Fibroblast of villous mesenchyme (primary cell): ENCODE results near the gene AGAP9. TPM values are rescaled to one million over a fixed set of nuclear protein-coding genes. Genes with fewer than 3 reads are reported as not detected.
"Not testable (repeated sequence)": the region's sequence is repeated elsewhere in the genome, so short reads cannot be mapped to it uniquely, and the experiment has no call there.

Source experiments
- DNase-seq: peaks from one replicate; pipeline ENCODE4 v3.0.0-alpha.2; 2010; ENCODE audit warnings: low read depth
- H3K4me3 ChIP-seq: 2 replicates; pipeline ENCODE4 v1.5.1; 2011; ENCODE audit warnings: low read depth, mild to moderate bottlenecking, low read length
- total RNA-seq: library from RNA; depleted of rRNA; stranded (reverse); fragments of >200 nt; gene quantifications from 2 replicates; pipeline ENCODE4 v1.2.3, GENCODE V29; 2012

The AGAP9 gene
- total RNA-seq = 4.7 and 5.2 TPM in 2 replicates

DNA sequence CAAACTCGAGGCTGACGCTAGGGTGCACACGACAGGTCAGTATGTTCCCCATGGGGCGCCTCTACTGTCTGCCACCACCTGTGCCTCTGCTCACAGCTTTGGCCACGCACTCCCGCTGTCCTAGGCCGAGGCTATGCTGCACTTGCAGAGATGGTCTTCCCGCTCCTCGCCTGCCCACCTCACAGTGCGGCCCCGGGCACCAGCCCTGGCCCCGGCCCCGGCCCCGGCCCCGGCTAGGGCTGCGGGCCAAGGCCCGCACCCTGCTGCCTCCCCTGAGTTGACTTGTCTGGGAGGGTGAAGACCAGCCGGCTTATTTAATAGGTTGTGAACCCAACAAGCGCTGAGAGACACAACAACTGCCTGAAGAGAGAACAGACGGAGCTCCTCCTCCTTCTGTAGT is at the start of gene AGAP9:
AGAP9 (minus strand) TSS at position 164 of the 400 bp plus-strand sequence; CDS start at position 52, 112 bp downstream.
- not testable (repeated sequence) for H3K4me3 ChIP-seq, DNase-seq

GRCh38 chr10:47571138-47571912 is 47.9 kb upstream of the AGAP9 start:
- H3K4me3 ChIP-seq, DNase-seq: not testable (repeated sequence)

- H3K4me3 ChIP-seq, DNase-seq: not testable (repeated sequence)
These were observed 43.3 kb upstream of the AGAP9 start for GRCh38 chr10:47566757-47567156.

DNA sequence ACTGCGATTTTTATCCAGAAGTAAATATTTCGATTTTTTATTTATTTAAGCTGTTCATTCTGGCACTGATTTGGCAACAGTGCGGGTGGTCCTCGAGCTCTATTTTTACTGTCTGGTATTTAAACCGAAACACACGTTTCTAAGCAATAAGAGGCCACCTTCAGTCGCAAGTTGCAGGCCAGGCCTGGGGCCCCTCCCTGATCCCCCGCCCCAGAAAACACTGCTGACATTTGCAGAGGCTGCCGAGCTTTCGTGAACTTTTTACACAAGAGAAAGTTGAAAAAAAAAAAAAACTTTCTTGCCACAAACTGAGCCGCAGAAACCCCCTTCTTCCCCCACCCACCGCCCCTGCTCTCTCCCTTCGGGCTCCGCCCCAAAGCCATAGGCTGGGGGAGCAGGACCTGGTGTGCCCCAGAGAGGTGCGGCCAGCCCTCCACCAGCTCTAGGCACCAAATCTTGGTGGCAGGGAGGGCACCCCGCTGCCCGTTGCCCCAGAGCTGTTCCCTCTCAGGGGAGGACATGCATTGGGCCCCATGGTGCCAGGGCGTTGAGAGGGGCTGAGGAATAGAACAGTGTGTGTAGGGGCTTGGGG is 42.8 kb upstream of the AGAP9 start:
- H3K4me3 ChIP-seq, DNase-seq: not testable (repeated sequence)

DNA sequence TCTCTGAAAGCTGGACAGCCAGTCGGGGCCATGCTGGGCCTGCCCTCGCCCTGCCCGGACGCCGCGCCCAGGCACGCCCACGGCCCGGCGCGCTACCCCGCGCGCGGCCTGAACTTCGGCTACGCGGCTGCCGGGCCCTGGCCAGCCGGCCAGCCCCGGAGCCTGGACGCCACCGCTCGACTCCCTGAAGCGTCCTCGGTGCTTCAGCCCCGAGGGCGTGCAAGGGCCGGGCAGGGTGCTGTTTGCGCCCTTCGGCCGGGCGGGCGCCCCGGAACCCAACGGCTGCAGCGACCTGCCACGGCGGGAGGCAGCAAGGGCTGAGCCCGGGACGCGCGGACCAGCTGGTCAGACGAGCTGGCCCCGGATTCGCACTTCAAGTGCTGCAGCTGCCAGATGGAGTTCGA is 42.1 kb upstream of the AGAP9 start:
- DNase-seq, H3K4me3 ChIP-seq: not testable (repeated sequence)

- DNase-seq, H3K4me3 ChIP-seq: not testable (repeated sequence)
These were observed 41.5 kb upstream of the AGAP9 start for GRCh38 chr10:47564953-47565352.

DNA sequence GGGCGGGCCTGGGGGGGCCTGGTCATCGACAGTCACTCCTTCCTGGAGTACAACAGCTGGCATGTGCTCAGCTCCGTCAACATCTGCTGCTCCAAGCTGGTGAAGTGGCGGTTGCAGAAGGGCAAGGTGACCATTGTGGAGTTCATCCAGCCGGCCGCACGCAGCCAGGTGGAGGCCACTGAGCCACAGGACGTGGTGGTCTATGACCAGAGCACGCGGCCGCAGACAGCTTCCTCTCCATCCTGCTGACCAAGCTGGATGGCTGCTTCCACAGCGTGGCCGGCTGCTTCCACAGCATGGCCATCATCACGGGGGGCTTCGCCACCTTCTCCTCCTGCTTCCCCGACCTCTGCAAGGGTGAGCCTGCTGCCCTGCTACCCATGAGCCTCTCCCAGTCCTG is 40.9 kb upstream of the AGAP9 start:
- DNase-seq, H3K4me3 ChIP-seq: not testable (repeated sequence)

DNA sequence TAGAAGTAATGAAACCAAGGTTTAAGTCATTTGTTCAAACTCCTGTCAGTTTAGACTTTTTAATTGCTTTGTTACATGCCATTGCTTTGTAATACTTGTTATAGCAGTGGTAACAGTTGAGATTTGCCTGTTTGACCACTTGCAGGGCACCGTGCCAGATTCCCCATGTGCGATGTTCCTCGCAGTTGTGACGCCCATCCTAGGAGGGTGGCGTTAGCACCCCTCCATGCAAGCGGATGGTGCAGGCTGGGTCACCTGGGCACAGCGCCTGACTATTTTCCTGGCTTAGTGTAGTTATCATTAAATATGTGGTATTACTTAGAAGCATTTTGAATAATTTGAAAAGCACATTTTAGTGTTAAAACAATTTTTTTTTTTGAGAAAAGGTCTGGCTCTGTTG is 37.0 kb upstream of the AGAP9 start:
- H3K4me3 ChIP-seq, DNase-seq: not testable (repeated sequence)

DNA sequence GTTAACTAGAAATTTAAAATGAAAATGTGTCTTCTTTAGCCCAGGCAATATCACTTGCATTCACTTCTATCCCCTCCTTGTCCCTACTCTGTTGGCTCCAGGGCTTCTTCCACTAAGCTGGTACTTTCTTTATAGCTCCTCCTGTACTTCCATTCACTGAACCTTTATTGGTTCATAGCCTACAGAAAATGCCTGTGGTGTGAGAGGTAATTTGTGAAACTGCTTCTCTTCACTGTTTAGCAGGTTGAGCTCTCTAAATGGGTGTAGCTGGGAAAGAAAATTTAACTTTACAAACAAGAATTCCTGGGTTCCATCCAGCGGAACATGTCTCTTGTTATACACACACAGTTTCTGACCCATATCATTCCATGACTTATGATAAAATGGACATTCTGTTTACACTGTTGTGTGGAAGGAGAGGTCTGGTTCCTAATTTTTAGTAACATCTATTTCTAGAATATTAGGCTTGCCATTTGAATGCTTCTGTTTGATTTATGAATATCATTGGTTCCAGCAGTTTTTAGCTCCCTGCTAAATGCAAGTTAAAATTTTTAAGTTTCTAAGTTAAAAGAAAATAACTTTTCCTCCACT is 36.4 kb upstream of the AGAP9 start:
- DNase-seq, H3K4me3 ChIP-seq: not testable (repeated sequence)

DNA sequence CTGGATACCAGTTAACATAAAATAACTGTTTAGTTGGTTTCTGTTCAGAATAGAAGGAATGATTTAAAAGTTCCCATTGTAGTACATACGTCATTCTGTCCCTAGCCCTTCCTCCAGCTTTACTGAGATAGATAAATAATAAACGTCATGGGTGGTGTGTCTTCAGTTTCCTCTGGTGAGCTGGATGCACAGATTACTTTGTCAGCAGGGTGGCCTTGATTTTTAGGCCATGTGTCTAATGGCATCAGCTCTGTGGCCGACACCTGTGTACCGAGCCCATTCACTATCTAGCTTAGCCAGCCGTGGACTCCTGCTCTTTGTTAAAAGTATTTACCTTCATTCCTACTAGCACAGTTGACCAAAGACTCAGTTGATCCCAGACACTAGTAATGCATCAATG is 34.7 kb upstream of the AGAP9 start:
- H3K4me3 ChIP-seq = not testable (repeated sequence)
- peak; percentile 26 for DNase-seq

DNA sequence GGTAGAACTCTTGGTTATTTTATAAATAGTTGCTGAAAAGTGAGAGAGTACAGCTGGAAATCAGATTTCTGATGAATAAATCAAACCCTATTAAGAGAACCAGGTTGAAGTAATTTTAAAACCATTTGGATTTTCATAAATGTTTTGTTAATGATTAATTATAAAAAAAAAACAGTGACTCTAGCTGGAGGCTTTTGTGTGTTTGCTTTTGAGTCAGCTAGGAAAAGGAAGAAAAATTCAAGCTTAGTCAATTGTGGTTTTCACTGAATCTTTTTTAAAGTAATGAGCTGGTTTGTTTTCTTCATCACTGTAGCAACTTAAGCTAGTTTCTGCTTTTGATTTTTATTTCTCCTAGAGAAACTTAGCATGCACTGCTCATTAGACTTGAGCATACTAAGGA is 34.2 kb upstream of the AGAP9 start:
- H3K4me3 ChIP-seq, DNase-seq: not testable (repeated sequence)

- not testable (repeated sequence) for H3K4me3 ChIP-seq, DNase-seq
These were observed 31.9 kb upstream of the AGAP9 start for GRCh38 chr10:47555334-47555733.

GRCh38 chr10:47554552-47554951 is 31.1 kb upstream of the AGAP9 start:
- not testable (repeated sequence) for H3K4me3 ChIP-seq, DNase-seq

DNA sequence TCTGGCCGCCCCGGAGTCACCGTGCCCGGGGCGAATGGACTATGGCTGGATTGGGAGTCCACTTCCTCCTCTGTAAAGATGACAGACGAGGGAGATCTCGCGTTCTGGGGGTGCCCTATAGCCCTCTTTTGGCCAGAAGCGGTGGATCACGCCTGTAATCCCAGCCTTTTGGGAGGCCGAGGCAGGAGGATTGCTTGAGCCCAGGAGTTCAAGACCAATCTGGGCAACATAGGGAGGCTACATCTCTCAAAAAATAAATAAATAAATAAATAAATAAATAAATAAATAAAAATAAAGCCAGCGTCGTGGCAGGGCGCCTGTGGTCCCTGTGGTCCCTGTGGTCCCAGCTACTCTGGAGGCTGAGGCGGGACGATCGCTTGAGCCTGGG is 30.4 kb upstream of the AGAP9 start:
- not testable (repeated sequence) for DNase-seq
- peak overlapping the region; percentile 50 for H3K4me3 ChIP-seq

DNA sequence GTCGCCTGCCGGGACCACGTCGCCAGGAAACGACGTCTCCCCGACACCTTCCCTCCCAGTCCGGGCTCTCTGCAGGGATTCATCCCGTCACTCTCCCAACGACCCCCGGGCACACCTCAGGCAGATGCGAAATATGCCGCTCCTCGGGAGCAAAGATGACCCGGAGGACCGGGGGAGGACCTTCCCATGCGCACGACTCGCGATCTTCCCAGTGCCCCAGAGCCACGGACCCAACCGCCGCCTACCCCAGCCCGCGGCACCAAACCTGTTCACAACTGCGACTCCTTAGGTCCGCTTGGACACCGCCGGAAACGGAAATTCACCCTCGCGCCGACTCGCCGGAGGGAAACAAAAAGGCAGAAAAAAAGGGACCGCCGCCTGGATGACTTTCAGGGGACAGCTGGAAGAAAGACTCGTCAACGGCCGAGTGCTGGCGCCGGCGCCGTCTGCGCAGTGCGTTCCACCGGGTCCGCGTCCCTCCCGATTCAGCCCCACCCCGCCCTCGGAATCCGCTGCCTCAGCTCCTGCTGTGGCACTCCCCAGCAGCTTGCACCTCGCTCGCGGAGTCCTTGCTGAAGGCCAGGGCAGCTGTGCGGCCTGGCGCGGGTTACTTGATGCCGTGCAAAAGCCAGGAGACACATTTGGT is 29.9 kb upstream of the AGAP9 start:
- DNase-seq = peak; percentile 76
- H3K4me3 ChIP-seq = peak overlapping the region; percentile 73

GRCh38 chr10:47552719-47553118 is 29.3 kb upstream of the AGAP9 start:
- peak overlapping the region; percentile 73 for H3K4me3 ChIP-seq
- peak; percentile 56 for DNase-seq

GRCh38 chr10:47547286-47547685 is 23.8 kb upstream of the AGAP9 start:
- DNase-seq, H3K4me3 ChIP-seq: not testable (repeated sequence)

DNA sequence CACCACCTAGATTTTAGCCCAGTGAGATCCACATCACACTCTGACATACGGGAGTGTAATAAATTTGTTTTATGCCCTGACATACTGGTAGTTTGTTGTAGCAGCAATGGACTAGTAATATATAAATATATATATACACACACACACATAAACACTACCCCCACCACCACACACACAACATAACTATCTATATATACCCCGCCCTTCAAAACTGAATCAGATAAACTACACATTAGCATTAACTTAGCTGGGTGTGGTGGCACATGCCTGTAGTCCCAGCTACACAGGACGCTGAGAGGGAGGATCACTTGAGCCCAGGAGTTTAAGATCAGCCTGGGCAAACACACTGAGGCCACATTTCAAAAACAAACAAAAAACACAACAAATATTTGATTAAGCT is 13.0 kb upstream of the AGAP9 start:
- not testable (repeated sequence) for DNase-seq, H3K4me3 ChIP-seq

DNA sequence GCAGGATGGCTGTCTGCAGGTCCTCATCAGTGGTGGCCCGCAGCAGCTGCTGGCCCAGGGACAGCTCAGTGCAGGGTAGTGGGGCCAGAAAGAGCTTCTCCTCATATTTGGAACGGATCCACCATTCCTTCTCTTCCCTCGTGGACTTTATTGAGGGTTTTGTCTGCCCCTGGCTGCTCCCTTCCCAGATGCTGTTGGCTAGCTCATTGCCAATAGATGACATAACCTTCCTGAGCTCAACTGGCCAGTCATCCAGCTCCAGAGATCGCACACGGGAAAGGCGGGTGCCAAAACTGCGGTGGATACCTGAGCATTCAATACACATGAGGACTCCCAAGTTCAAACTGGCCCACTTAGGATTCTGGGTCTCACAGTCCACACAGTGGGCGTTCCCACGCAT is 21.1 kb downstream of the AGAP9 start:
- not testable (repeated sequence) for DNase-seq, H3K4me3 ChIP-seq
